HG02678 (cell line): ENCODE results near the gene CAV2.
A peak's percentile ranks its signal among the peaks of the same experiment; 100 is the strongest.

Experiments
- ATAC-seq: cut with Tn5 transposase; IDR thresholded peaks from one replicate; pipeline ENCODE4 v1.9.1; 2021; ENCODE audit warnings: mild to moderate bottlenecking, moderate library complexity; ENCODE audit not compliant: unreplicated experiment

CAV2 gene

DNA sequence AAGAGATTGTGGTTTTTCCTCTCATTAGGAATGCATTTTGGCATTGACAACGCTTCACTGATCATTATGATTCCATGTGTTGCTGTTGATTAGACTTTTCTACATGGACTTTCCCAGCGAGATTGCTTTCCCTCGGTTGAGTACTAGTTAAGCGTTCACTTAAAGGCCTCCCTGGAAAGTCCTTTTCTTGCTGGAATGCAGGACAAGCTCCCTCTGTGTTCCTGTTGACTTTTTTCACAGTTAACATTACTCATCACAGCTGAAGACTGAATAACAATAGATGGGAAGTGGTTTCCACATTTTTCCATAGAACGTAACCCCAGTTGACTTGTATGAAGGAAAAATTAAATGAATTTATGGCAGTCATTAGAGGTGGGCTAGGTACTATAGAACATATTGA lies 22.7 kb downstream of the CAV2 start:
- ATAC-seq = no peak

DNA sequence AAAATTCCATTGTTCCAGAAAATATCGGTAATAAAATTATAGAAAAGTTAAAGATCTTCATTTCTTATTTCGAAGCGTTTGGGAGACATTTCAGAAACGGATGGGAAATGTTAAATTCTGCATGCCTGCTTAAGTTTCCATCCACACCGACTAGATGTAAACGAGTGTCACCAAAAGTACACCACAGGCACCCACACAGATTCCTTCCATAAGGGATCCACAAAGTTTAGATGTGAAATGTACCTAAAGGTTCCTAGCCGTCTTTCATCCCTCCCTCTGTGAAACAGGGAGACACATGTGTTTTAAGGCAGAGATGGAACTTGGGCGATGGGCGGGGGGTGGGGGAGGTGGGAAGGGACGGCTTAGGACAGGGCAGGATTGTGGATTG lies 24.7 kb downstream of the CAV2 start:
- ATAC-seq = no peak

DNA sequence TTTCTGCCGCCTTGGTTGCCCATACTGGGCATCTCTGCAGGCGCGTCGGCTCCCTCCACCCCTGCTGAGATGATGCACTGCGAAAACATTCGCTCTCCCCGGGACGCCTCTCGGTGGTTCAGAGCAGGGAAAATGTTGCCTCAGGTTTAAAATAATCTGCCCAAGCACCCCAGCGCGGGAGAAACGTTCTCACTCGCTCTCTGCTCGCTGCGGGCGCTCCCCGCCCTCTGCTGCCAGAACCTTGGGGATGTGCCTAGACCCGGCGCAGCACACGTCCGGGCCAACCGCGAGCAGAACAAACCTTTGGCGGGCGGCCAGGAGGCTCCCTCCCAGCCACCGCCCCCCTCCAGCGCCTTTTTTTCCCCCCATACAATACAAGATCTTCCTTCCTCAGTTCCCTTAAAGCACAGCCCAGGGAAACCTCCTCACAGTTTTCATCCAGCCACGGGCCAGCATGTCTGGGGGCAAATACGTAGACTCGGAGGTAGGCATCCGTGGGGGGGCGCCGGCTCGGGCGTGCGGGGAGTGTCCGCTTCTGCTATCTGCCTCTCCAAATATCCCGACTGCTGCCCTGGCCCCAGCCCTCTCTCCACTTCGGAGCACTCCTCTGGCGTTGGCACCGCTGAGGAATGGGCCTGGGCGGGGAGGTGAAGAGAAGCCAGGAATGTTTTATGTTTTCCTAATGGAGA lies 25.2 kb downstream of the CAV2 start, which contains the start of gene CAV1:
Gene CAV1 (plus strand): TSS at position 428 of the 689 bp plus-strand sequence. CDS start 27 bp downstream, at position 455.
- peak; percentile 29 for ATAC-seq

DNA sequence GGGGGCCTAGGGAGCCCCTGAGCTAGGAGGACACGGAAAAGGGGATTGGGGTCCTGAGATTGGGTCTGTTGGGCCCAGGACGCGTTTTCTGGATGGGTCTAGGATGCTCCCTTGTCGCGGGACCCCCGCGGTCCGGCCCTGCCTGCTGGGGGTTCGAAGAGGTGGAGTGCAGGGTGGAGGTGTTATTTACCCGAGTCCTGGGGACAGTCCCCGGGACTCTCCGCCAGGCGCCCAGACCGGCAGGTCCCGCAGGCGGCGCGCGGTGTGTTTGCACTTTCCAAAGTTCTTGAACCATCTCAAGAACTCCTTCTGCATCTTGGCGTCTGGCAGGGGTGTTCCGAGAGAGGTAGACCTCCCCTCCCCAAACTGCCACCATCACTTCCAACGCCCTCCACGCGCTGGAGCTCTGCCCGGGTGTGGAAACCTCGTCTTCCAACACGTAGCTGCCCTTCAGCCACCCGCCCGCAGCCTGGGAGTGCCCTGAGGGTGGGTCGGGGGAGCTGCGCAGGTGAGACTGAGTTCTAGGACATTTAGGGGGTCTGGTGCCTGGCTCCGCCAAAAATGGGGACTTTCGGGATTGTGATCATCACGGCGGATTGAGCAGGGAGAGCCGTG lies 25.9 kb downstream of the CAV2 start:
- peak; percentile 23 for ATAC-seq

DNA sequence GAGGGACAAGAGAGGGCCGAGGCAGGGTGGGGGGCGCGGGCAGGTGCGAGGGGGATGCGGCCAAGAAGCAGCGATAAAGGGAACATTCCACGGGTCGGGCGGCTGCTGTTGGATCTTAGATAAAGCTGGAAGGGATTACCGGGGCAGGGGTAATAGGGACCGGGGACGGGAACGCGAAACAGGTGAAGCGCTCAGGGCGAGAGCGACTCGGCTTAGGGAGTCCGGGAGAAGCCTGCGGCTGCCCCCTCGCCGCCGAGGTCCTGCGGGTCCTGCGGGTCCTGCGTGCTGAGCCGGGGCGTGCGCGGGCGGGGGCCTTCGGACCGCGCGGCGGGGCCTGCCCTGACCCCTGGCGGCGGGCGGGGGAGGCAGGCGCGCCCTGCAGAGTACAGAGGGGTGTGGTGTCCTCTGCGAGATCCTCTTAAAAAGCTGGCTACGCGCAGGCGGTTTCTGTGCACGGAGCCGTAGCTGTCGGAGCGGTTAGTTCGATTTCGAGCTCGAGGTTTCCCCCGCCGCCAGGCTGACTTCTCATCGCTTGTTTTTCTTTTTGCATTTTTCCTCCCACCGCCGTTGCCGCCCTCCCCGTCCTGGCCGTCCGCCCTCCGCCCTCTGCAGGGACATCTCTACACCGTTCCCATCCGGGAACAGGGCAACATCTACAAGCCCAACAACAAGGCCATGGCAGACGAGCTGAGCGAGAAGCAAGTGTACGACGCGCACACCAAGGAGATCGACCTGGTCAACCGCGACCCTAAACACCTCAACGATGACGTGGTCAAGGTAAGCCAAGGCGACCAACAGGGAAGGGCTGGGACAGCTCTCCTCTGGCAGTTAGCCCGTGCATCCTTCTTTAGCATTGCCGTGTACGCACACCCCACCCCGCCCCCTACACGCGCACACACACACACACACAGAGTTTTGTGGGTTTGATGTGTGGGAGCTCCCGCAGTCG lies 26.6 kb downstream of the CAV2 start:
- peak; percentile 90 for ATAC-seq

DNA sequence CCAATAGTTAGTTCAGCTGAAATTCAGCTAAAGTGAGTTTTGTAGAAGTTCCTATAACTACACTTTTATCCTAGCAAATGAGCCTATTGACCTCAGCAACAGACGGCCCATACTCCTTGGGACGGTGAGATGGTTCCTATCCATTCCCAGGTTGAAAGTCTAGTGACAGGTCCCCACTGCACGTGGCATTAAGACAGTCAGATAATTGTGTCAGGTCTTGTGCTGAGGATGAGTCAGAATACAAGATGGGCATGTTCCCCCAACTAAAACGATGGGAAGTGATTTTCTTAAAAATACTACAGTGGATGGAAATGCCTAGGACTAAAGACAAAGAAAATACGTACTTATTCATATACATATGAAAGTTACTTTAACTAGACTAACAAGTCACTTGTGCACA lies 27.4 kb downstream of the CAV2 start:
- ATAC-seq = no peak

DNA sequence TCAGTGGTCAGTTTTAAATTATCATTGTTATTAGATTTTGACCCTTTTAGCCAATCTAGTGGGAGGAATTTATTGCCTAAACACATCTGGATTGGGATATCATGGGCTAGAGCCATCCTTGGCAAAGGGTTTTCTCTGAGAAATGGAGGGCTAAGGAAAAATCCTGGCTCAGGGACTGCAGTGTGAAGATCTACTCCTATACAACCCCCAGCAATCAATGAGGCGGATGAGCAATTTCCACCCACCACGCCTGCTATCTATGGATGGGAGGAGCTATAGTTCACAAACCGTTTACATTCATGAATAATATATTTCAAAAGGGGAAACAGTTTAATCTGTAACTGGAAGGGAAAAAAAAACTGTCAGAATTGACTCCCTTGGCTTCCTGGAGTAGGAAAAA lies 28.0 kb downstream of the CAV2 start:
- ATAC-seq = no peak

DNA sequence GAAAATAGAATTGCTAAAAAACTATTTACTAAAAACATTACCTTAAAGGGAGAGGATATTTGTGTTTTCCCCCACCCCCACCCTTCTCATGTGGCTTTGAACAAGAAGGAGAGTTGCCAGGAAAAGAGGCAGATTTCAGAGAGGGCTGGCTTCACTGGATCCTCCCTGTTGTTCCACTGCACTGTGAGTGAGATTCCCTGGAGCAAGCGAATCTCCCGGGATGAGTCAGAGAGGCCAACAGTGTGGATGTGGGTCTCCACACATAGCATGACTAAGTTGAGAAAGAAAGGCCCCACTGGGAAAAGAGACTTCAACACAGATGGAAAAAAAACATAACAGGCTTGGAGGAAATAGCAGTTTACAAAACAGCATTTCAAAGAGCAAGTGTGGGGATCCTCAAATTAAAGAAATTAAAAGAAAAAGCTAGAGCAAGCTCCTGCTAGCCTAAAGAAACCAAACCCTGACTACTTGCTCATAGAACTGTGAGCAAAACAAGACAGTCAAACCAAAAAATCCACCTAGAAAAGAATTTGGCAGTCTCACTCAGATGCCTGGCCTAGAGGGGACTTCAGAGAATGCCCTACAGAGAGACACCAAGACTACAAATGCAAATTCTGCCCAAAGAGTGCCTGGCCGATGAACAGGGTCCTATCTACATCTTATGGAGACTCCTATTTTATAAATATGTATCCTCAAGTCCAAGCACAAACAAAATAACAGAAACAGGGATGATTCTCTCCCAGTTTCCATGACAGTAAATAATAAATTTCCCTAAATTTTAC lies 28.7 kb downstream of the CAV2 start:
- ATAC-seq = no peak

DNA sequence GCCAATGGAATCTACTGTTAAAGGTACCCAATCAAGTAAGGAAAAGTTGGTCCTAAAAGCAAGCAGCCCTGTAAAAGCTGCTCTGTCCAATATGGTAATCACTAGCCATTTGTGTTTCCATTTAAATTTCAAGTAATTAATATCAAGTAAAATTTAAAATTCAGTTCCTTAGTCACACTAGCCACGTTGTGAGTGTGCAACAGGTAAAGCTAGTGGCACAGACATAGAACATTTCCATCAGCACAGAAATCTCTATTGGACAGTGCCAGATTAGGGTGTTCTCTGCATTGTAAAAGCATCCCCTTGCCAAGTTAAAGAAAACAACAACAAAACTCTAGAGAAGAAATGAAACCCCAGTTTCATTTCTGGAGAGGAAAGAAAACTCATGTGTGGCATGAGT lies 29.7 kb downstream of the CAV2 start:
- no peak for ATAC-seq

DNA sequence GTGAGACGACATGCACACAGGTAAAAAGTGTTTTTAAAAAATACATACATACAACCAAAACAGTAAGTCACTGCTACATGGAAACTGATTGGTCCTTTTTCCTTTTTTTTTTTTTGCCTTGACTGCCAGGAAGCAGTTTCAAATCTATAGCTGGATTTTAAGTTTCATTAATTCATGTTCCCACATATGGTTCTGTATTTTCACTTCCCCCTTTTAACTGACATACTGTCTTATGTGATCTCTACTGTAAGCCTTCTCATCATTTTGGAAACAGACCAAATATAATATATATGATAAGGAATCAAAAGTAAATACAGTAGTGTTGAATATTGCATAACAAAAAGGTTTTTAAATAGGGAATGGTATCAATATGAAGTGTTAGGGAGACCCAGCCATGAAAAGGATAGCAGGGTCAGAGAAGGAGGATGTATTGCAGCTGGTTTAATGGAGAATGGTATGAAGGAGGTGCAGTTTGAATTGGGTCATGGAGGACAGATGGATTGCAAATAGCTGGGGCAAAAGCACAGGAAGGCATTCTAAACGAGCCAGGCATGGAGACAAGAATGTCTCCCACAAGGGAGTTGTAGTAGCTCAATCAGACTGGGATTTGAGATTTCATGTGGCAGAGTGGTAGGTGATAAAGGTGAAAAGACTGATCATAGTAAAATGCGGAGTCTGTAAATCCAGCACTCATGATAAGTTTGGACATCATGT lies 30.7 kb downstream of the CAV2 start:
- no peak for ATAC-seq

DNA sequence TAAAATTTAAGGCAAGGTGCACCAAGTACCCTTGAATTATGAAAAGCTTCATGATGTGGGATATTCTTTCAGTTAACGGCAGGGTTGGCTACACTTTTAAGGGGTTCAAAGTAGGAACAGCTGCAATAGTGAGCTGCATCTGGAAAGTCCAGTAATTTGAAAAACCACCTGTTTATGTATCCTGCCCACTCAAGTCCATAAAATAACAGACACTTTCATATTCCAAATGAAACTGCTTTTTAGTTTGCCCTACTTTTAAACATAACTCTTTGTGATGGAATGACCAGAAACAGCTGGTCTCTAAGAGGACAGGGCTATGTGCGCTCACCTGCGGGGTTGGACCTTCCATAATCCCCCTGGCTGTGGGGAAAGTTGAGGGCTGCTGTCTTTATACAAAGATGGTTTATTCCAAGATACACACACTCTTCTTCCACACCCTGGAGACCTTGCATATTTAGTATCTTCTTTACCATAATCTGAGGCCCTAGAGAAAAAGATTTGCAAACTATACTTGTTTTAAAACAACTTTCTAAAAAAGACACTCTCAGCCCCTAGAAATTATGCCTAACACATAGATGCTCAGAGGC lies 32.7 kb downstream of the CAV2 start:
- ATAC-seq = no peak

DNA sequence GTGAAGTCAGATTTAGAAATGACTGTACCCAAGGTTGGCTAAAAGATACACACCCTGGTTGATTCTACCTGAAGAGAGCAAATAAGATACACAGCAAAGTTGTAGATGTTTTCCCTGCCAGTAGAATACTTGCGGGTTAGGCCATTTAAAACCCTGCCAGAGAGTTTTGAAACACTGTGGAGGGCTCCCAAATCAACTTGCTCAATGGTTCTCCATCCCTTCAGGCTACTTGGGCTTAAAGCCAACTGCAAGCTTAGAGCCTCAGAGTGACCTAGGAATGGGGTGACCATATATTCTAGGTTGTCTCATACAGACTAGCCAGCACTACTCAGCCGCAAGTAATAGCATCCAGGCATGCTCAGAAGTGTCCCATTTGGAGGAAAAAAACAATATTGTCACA lies 35.3 kb downstream of the CAV2 start:
- no peak for ATAC-seq

DNA sequence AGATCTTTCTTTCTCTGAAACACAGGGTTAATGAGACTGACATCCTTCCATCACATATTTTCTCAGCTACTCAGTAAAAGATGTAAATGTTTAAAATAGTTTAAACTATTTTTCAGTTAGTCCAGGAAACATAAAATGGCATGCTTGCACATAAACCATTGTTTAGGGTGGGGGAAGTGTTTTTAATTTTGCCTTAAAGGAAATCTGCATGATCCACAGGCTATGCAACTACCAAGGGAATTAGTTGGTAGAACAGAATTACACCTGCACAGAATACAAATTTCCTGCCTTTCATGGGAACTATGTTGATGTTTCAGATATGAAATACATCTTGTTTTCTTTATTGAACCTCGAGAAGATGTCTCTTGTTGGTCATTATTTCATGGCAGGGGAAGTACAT lies 35.9 kb downstream of the CAV2 start:
- ATAC-seq = no peak

DNA sequence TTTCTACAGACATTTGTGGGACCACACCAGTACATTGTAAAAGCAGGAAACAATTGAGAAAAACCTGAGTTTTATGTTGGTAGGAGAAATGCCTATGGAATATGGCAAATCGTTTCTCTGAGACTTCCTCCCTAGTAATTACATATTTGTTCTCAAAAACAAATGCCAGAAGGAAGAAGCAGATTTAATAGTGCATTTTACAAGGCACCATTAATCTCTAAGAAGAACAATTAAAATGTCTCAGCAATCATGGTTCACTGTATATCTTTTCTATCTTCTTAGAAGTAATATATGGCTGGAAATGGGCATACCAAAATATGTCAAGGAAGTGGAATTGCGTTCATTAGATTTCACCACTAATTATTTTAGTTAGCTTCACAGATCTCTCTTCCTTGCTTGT lies 38.6 kb downstream of the CAV2 start:
- ATAC-seq = no peak

DNA sequence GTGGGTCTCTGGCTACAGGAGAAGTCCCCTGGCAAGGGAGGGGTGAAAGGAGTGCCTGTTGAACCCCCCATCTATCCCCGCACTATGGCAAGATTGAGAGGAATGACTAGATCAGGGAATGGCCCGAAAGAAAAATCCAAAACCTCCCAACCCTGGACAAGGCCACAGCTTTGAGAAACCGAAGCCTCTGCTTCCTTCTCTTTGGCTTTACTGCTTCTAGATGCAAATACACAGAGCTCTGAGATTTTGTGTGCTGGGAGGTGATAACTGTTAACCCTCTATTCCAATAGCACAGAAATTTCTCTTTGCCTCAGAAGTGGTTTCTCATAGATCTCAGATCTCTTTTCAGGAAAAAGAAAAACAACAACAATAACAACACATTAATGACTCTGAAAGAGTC lies 40.3 kb downstream of the CAV2 start:
- no peak for ATAC-seq

DNA sequence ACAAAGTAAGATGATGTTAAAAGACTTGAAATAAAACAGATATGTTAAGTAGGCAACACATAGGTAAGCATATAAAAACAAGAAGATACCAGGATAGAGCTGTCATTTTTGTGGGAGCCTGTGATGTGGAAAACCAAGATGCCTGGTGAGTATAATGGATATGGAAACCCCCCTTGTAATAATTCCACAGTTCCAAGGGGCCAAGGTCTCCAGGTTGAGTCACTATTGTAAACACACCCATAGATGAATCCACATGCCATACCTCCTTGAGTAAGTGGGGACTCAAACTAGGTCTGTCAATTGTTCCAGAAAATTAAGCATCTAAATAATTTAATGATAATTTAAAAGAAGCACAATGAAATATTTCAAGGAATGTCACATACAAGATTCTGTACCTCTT lies 41.2 kb downstream of the CAV2 start:
- no peak for ATAC-seq

DNA sequence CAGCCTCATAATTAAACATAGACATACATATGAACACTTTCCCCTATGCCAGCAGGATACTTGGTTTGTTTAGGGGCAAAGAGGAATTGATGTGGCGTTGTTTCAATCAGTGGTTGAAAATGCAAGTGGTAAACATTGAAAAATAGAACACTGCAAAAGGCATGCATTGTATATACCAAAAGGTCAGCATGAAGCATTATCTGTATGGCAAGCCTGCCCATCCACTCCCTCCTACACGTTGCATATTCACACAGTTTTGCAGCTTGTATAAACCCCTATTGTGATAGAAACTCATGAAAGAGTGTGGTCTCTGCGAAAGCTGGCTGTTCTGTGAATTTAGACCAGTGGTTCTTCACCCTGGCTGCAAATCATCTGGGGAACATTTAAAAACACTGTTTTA lies 42.4 kb downstream of the CAV2 start:
- no peak for ATAC-seq

DNA sequence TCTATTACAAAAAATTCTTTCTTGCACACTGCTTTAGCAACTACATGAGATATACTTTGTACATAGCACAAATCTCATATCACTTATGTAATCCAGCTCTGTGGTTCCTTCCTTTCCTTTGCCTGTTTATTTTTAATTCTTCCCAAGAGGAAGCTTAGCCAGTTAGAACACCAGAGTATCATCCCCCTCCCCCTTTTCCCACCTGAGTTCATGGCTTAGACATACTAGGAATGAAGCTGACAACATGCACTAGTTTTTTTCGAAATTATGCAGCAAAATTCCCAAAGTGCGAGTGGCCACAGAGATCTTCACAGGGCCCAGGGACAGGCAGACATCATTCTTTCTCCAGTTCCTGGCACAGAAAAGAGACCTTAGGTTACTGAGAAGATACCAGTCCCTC lies 43.1 kb downstream of the CAV2 start:
- no peak for ATAC-seq

DNA sequence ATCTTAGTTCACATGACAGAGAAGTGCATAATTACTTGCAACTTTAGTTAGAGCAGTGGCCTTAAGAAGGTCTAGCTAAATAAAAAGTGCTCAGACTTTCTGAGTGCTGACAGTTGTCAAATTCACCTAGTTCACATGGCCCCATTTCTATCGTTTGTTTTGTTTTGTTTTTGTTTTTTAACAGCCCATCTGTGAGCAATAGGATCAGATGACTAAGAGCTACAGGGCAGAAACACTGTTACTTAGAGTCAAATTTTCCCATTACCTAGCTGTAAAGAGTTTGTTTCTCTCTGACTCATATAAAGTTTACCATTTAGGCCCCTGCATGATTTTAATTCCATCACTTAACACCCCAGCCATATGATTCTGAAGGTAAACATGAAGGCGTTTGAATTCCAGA lies 44.1 kb downstream of the CAV2 start:
- no peak for ATAC-seq

DNA sequence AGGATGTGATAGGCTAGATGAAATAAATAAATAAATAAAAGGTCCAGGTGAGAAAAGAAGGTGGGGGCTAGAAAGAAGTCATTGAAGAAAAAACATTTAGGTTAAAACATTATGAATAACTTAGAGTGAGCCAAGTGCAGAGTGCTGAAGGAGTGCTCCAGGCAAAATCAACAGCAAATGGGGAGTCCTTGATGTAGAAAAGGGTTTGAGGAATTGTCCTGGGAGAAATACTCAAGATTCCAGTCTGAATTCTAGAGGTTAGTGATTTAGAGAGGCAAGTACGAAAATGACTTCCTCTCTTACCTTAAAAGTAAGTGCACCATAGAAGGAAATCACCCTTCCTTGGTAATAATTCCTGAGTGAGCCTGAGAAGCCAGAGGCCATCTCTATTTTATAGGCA lies 44.9 kb downstream of the CAV2 start:
- no peak for ATAC-seq
